ENCODE results near the gene FBXO40. TPM values are rescaled to one million over a fixed set of nuclear protein-coding genes. Genes with fewer than 3 reads are reported as not detected.
"Not testable (repeated sequence)": the region's sequence is repeated elsewhere in the genome, so short reads cannot be mapped to it uniquely, and the experiment has no call there.

FBXO40 gene
- total RNA-seq, 2 donors from 2014 or later: not detected

- Histone ChIP-seq H3K27me3 (no peaks in the 10 kb centered on the region), H3K4me1 (no peaks in the 10 kb centered on the region), H3K9ac (ENCODE audit: low read depth in 2 of 2, low read length in 2 of 2) (no peak overlapping the region), H3K36me3 (no peaks in the 10 kb centered on the region), H3K27ac (no peak overlapping the region), H3K9me3 (no peaks in the 10 kb centered on the region), H3K4me3 (no peak overlapping the region)
- DNase-seq: no peak
- intact Hi-C loops (cut with DNase I): no loop called here
- no peak for TF ChIP-seq CTCF (IDR thresholded peaks at IDR 0.05)
Measured at GRCh38 chr3:121598564-121598963, 5.4 kb downstream of the FBXO40 start.

GRCh38 chr3:121599900-121600299, 6.7 kb downstream of the FBXO40 start:
- intact Hi-C loops (cut with DNase I); H3K27ac ChIP-seq; H3K4me3 ChIP-seq; DNase-seq; H3K9me3 ChIP-seq; H3K27me3 ChIP-seq; H3K36me3 ChIP-seq; H3K9ac ChIP-seq (ENCODE audit: low read depth in 2 of 2, low read length in 2 of 2); H3K4me1 ChIP-seq: not testable (repeated sequence)

GRCh38 chr3:121601212-121601812, 8.1 kb downstream of the FBXO40 start:
- no peak overlapping the region for H3K27ac ChIP-seq
- H3K27me3 ChIP-seq: no peaks in the 10 kb centered on the region
- no peaks in the 10 kb centered on the region for H3K36me3 ChIP-seq
- H3K4me1 ChIP-seq: no peaks in the 10 kb centered on the region
- H3K9ac ChIP-seq (ENCODE audit: low read depth in 2 of 2, low read length in 2 of 2): no peak overlapping the region
- TF ChIP-seq CTCF (IDR thresholded peaks at IDR 0.05): no peak
- no peak for DNase-seq
- H3K4me3 ChIP-seq: no peak overlapping the region
- intact Hi-C loops (cut with DNase I): no loop called here
- no peaks in the 10 kb centered on the region for H3K9me3 ChIP-seq

GRCh38 chr3:121604759-121605158, 11.6 kb downstream of the FBXO40 start:
- Histone ChIP-seq H3K9ac (ENCODE audit: low read depth in 2 of 2, low read length in 2 of 2) (no peak overlapping the region), H3K4me3 (no peak overlapping the region), H3K4me1 (no peaks in the 10 kb centered on the region), H3K27me3 (no peaks in the 10 kb centered on the region), H3K9me3 (no peaks in the 10 kb centered on the region), H3K27ac (no peak overlapping the region), H3K36me3 (no peaks in the 10 kb centered on the region)
- no peak for TF ChIP-seq CTCF (IDR thresholded peaks at IDR 0.05)
- DNase-seq: no peak
- intact Hi-C loops (cut with DNase I): no loop called here

- H3K4me1 ChIP-seq: no peaks in the 10 kb centered on the region
- intact Hi-C loops (cut with DNase I): no loop called here
- no peak for TF ChIP-seq CTCF (IDR thresholded peaks at IDR 0.05)
Measured at GRCh38 chr3:121606106-121606505, 12.9 kb downstream of the FBXO40 start.

GRCh38 chr3:121619691-121620090, 26.5 kb downstream of the FBXO40 start:
- Histone ChIP-seq H3K9me3 (no peaks in the 10 kb centered on the region), H3K36me3 (no peaks in the 10 kb centered on the region), H3K27ac (no peak overlapping the region), H3K9ac (ENCODE audit: low read depth in 2 of 2, low read length in 2 of 2) (no peak overlapping the region), H3K4me3 (no peak overlapping the region), H3K4me1 (no peaks in the 10 kb centered on the region), H3K27me3 (no peaks in the 10 kb centered on the region)
- no peak for TF ChIP-seq CTCF (IDR thresholded peaks at IDR 0.05)
- intact Hi-C loops (cut with DNase I): no loop called here
- no peak for DNase-seq

More at GRCh38 chr3:121606106-121606505, 12.9 kb downstream of the FBXO40 start:
- no peak overlapping the region for H3K27ac ChIP-seq
- no peaks in the 10 kb centered on the region for H3K36me3 ChIP-seq
- no peak overlapping the region for H3K4me3 ChIP-seq
- no peak for DNase-seq
- no peaks in the 10 kb centered on the region for H3K27me3 ChIP-seq
- no peak overlapping the region for H3K9ac ChIP-seq (ENCODE audit: low read depth in 2 of 2, low read length in 2 of 2)
- H3K9me3 ChIP-seq: no peaks in the 10 kb centered on the region

All from colonic mucosa (tissue), 4 donors.